SK-N-SH (cell line): ENCODE measurements around the gene CCDC50. TPM values are rescaled to one million over a fixed set of nuclear protein-coding genes. Genes with fewer than 3 reads are reported as not detected.

Experiments
- CTCF ChIA-PET: fragments of 300-600, 350-600 bp; formaldehyde crosslinking; extraction: SDS; loops from one replicate; lab custom pipeline; 2021; lab: Yijun Ruan, JAX
- POLR2A ChIA-PET: fragments of 350-600 bp; sonication (Branson Sonifier 250); formaldehyde crosslinking; extraction: SDS; loops from one replicate; lab custom pipeline; 2020; ENCODE audit warnings: antibody characterized with exemption, inconsistent platforms; lab: Yijun Ruan, JAX
- DNase-seq: peaks from one replicate; pipeline ENCODE4 v3.0.0; 2012
- H2AFZ ChIP-seq: fragments of 200-600 bp; sonication (generic); 2 replicates; pipeline ENCODE4 v1.8.1; 2016; ENCODE audit warnings: antibody characterized with exemption, mild to moderate bottlenecking, low read depth
- H3F3A ChIP-seq: fragments of 200-600 bp; sonication (generic); replicated peaks from 2 replicates; pipeline ENCODE3; 2016; ENCODE audit warnings: antibody characterized with exemption, mild to moderate bottlenecking; ENCODE audit not compliant: insufficient read depth
- H3K27ac ChIP-seq, 2 experiments: fragments of 200-500 bp in 1 of 2; fragments of 200-600 bp in 1 of 2; sonication (Bioruptor generic) in 1 of 2; sonication (generic), shearing (Covaris generic) in 1 of 2; 2 replicates each; pipeline versions ENCODE4 v1.5.1 to v1.6.1; 2014 to 2016; ENCODE audit warnings: low read depth in 2 of 2, inconsistent platforms in 1 of 2, low read length in 1 of 2, mild to moderate bottlenecking in 1 of 2, mixed read lengths in 1 of 2
- H3K27me3 ChIP-seq: fragments of 200-600 bp; sonication (generic), shearing (Covaris generic); 2 replicates; pipeline ENCODE4 v1.6.1; 2016; ENCODE audit warnings: mixed run types; ENCODE audit not compliant: insufficient read depth
- H3K36me3 ChIP-seq, 2 experiments: fragments of 200-500 bp in 1 of 2; fragments of 200-600 bp in 1 of 2; sonication (Bioruptor generic) in 1 of 2; sonication (generic) in 1 of 2; replicated peaks in 1 of 2; 2 replicates each; pipeline versions ENCODE3 to v1.5.1; 2014 to 2016; ENCODE audit warnings: low read length in 1 of 2, mild to moderate bottlenecking in 1 of 2; ENCODE audit not compliant: insufficient read depth in 2 of 2, control insufficient read depth in 1 of 2
- H3K4me1 ChIP-seq, 2 experiments: fragments of 200-500 bp in 1 of 2; fragments of 200-600 bp in 1 of 2; sonication (Bioruptor generic) in 1 of 2; sonication (generic), shearing (Covaris generic) in 1 of 2; 2 replicates each; pipeline versions ENCODE4 v1.5.1 to v1.6.1; 2014 to 2016; ENCODE audit warnings: low read depth in 1 of 2, low read length in 1 of 2, mixed run types in 1 of 2; ENCODE audit not compliant: insufficient read depth in 2 of 2, control insufficient read depth in 1 of 2
- H3K4me2 ChIP-seq: fragments of 200-600 bp; sonication (generic), shearing (Covaris generic); 2 replicates; pipeline ENCODE4 v1.6.1; 2017; ENCODE audit warnings: mixed run types
- H3K4me3 ChIP-seq, 2 experiments: fragments of 200-500 bp in 1 of 2; fragments of 200-600 bp in 1 of 2; sonication (Bioruptor generic) in 1 of 2; sonication (generic), shearing (Covaris generic) in 1 of 2; 2 replicates each; pipeline versions ENCODE4 v1.5.1 to v1.8.1; 2014 to 2016; ENCODE audit warnings: low read depth in 2 of 2, inconsistent platforms in 1 of 2, low read length in 1 of 2, mild to moderate bottlenecking in 1 of 2, mixed read lengths in 1 of 2, moderate library complexity in 1 of 2
- H3K79me2 ChIP-seq: fragments of 200-600 bp; sonication (generic); 2 replicates; pipeline ENCODE4 v1.8.1; 2017; ENCODE audit warnings: mild to moderate bottlenecking; ENCODE audit not compliant: insufficient read depth
- H3K9ac ChIP-seq: fragments of 200-600 bp; sonication (generic); 2 replicates; pipeline ENCODE4 v1.6.1; 2017; ENCODE audit warnings: mixed run types
- H3K9me2 ChIP-seq: fragments of 200-600 bp; sonication (generic); 2 replicates; pipeline ENCODE4 v1.6.1; 2017; ENCODE audit warnings: mixed run types
- H3K9me3 ChIP-seq: fragments of 200-600 bp; sonication (generic); 2 replicates; pipeline ENCODE4 v1.6.1; 2017; ENCODE audit warnings: mixed run types, mild to moderate bottlenecking, moderate library complexity
- H4K20me1 ChIP-seq: fragments of 200-600 bp; sonication (generic); 2 replicates; pipeline ENCODE4 v1.6.1; 2017; ENCODE audit warnings: mild to moderate bottlenecking, mixed run types; ENCODE audit not compliant: insufficient read depth
- CTCF ChIP-seq: fragments of 200-600 bp; sonication (generic); IDR thresholded peaks from 2 replicates; pipeline ENCODE4 v1.6.1; 2017; ENCODE audit warnings: antibody characterized with exemption, mild to moderate bottlenecking, moderate library complexity
- FOSL2 ChIP-seq: IDR thresholded peaks from 2 replicates; pipeline ENCODE4 v1.4.0; 2012; ENCODE audit warnings: low read depth, mild to moderate bottlenecking, moderate library complexity, borderline replicate concordance
- FOXJ3 ChIP-seq: sonication (generic); formaldehyde crosslinking; IDR thresholded peaks from 2 replicates; pipeline ENCODE4 v1.5.1; 2020; ENCODE audit warnings: mild to moderate bottlenecking, missing genetic modification reagents
- FOXM1 ChIP-seq: IDR thresholded peaks from 2 replicates; pipeline ENCODE4 v1.4.0; 2012; ENCODE audit warnings: low read depth, mild to moderate bottlenecking
- GATA2 ChIP-seq: sonication (generic); formaldehyde crosslinking; IDR thresholded peaks from 2 replicates; pipeline ENCODE4 v1.5.0; 2020; ENCODE audit warnings: mild to moderate bottlenecking, missing genetic modification reagents
- MXI1 ChIP-seq: IDR thresholded peaks from 2 replicates; pipeline ENCODE4 v1.6.1; 2012; ENCODE audit warnings: mild to moderate bottlenecking, low read depth, low read length, improper control_type of control experiment
- NFIC ChIP-seq: IDR thresholded peaks from 2 replicates; pipeline ENCODE4 v1.4.0; 2012; ENCODE audit warnings: borderline replicate concordance
- PBX3 ChIP-seq: IDR thresholded peaks from 2 replicates; pipeline ENCODE4; 2012
- REST ChIP-seq: IDR thresholded peaks from 2 replicates; pipeline ENCODE4 v1.6.1; 2012; ENCODE audit warnings: mild to moderate bottlenecking, low read depth, low read length, moderate library complexity
- RFX5 ChIP-seq: IDR thresholded peaks from 2 replicates; pipeline ENCODE4 v1.6.1; 2012; ENCODE audit warnings: mild to moderate bottlenecking, improper control_type of control experiment, low read length
- SIN3A ChIP-seq: IDR thresholded peaks from 2 replicates; pipeline ENCODE4 v1.6.1; 2012; ENCODE audit warnings: low read depth, mild to moderate bottlenecking, low read length, moderate library complexity, borderline replicate concordance
- SMC3 ChIP-seq: IDR thresholded peaks from 2 replicates; pipeline ENCODE4 v1.6.1; 2012; ENCODE audit warnings: low read depth, low read length, improper control_type of control experiment
- TCF12 ChIP-seq: IDR thresholded peaks from 2 replicates; pipeline ENCODE4 v1.4.0; 2012
- TEAD4 ChIP-seq: IDR thresholded peaks from 2 replicates; pipeline ENCODE4 v1.4.0; 2012; ENCODE audit warnings: mild to moderate bottlenecking, borderline replicate concordance; ENCODE audit not compliant: insufficient read depth
- YY1 ChIP-seq: IDR thresholded peaks from 2 replicates; pipeline ENCODE4 v1.4.0; 2012; ENCODE audit warnings: low read depth, mild to moderate bottlenecking
- ZBTB33 ChIP-seq: IDR thresholded peaks from 2 replicates; pipeline ENCODE4 v1.4.0; 2012; ENCODE audit warnings: low read depth, borderline replicate concordance
- WGBS: methylation state at CpG from one replicate; pipeline ENCODE4 v1.1.6; 2017; ENCODE audit warnings: low lambda C conversion rate; 5-methylcytosine and 5-hydroxymethylcytosine counted together
- polyA plus RNA-seq, 3 experiments: library from polyadenylated mRNA; depleted of rRNA; stranded (reverse); fragments of >200 nt; gene quantifications; 2 replicates each; pipeline ENCODE4 v1.2.3, GENCODE V29; 2012

Gene CCDC50
- polyA plus RNA-seq, 1 of the 3 experiments (the other 2 are of a cell fraction): 21.9 TPM

- TF ChIP-seq FOSL2 (no peak), GATA2 (CRISPR knock-in tag) (no peak)
Observed at GRCh38 chr3:191417457-191417729, 88.2 kb downstream of the CCDC50 start (continued).

GRCh38 chr3:191420771-191421170 lies 91.6 kb downstream of the CCDC50 start:
- POLR2A ChIA-PET: no interaction called here
- Histone ChIP-seq H2AFZ (no peak overlapping the region), H3K9ac (no peak overlapping the region), H3K9me3 (no peaks in the 10 kb centered on the region), H3K27ac (no peak overlapping the region), H3K9me2 (no peaks in the 10 kb centered on the region), H3K36me3 (no peaks in the 10 kb centered on the region), H3K27me3 (no peaks in the 10 kb centered on the region), H3K4me2 (no peak overlapping the region), H3K79me2 (no peaks in the 10 kb centered on the region), H3K4me3 (no peak overlapping the region), H4K20me1 (no peaks in the 10 kb centered on the region), H3K4me1 (peaks cover 0 to 4% of the 10 kb centered on the region in 2 experiments; a peak in 1 of 4 replicates), H3F3A (no peaks in the 10 kb centered on the region)
- WGBS: 45% methylated on average over 2 of the region's 2 CpGs
- CTCF ChIA-PET: interaction anchor here (1.0 to 1.5 kb wide), 3 partner anchors 9 to 389 kb away, joined by 3 read pairs; no protein-coding TSS in a partner anchor
- no peak for DNase-seq
- TF ChIP-seq TCF12: no peak
- TF ChIP-seq MXI1: no peak
- TF ChIP-seq YY1: no peak
- no peak for TF ChIP-seq PBX3
- TF ChIP-seq FOXJ3 (CRISPR knock-in tag): no peak
- no peak for TF ChIP-seq SMC3
- TF ChIP-seq NFIC: no peak
- no peak for TF ChIP-seq RFX5
- TF ChIP-seq CTCF: no peak
- no peak for TF ChIP-seq SIN3A
- no peak for TF ChIP-seq REST
- TF ChIP-seq FOXM1: no peak
- TF ChIP-seq ZBTB33: no peak
- no peak for TF ChIP-seq TEAD4
